22Rv1 (cell line): Measurements from ENCODE around the gene GLIS1.
"Not testable (repeated sequence)": the region's sequence is repeated elsewhere in the genome, so short reads cannot be mapped to it uniquely, and the experiment has no call there.

Experiments used
- H3K27ac ChIP-seq: fragments of 450-650 bp; 2 replicates; pipeline ENCODE4 v1.5.1; 2017
- CTCF ChIP-seq: fragments of 450-650 bp; IDR thresholded peaks from 2 replicates; pipeline ENCODE4 v1.5.1; 2017; ENCODE audit warnings: mild to moderate bottlenecking
- ZFX ChIP-seq: fragments of 450-650 bp; IDR thresholded peaks from 2 replicates; pipeline ENCODE4 v1.6.1; 2017; ENCODE audit warnings: antibody characterized with exemption, borderline replicate concordance

Gene GLIS1

GRCh38 chr1:53654216-53655210 lies 84.5 kb downstream of the GLIS1 start:
- H3K27ac ChIP-seq: no peak overlapping the region

GRCh38 chr1:53653631-53654030 lies 85.3 kb downstream of the GLIS1 start:
- TF ChIP-seq ZFX (no peak), CTCF (no peak)
- no peak overlapping the region for H3K27ac ChIP-seq

More at GRCh38 chr1:53654216-53655210, 84.5 kb downstream of the GLIS1 start:
- TF ChIP-seq CTCF (no peak), ZFX (no peak)

- H3K27ac ChIP-seq: no peak overlapping the region
- TF ChIP-seq ZFX (no peak), CTCF (no peak)
Measured at GRCh38 chr1:53653200-53653575, 85.8 kb downstream of the GLIS1 start.

GRCh38 chr1:53652441-53653199 lies 86.3 kb downstream of the GLIS1 start:
- TF ChIP-seq CTCF (no peak), ZFX (no peak)
- no peak overlapping the region for H3K27ac ChIP-seq

- TF ChIP-seq CTCF (no peak), ZFX (no peak)
- H3K27ac ChIP-seq: no peak overlapping the region
Measured at GRCh38 chr1:53651356-53651755, 87.6 kb downstream of the GLIS1 start.

- no peak for TF ChIP-seq CTCF
- no peak for TF ChIP-seq ZFX
- no peak overlapping the region for H3K27ac ChIP-seq
Measured at GRCh38 chr1:53648516-53648915, 90.4 kb downstream of the GLIS1 start.

GRCh38 chr1:53647915-53648314 lies 91.0 kb downstream of the GLIS1 start:
- not testable (repeated sequence) for H3K27ac ChIP-seq
